Esophagus (tissue), 2 donors: ENCODE results near the gene CHST2. TPM values are rescaled to one million over a fixed set of nuclear protein-coding genes. Genes with fewer than 3 reads are reported as not detected.

Experiments used
- H3K27ac ChIP-seq, 2 donors: one replicate each; pipeline ENCODE4 v1.5.1; 2013; ENCODE audit warnings: low read depth in 2 of 2, mild to moderate bottlenecking in 2 of 2, inconsistent platforms in 1 of 2, low read length in 1 of 2, moderate library complexity in 1 of 2
- H3K27me3 ChIP-seq, 2 donors: one replicate each; pipeline ENCODE4 v1.6.1; 2013; ENCODE audit warnings: low read length in 2 of 2, control low read depth in 1 of 2, mild to moderate bottlenecking in 1 of 2; ENCODE audit not compliant: insufficient read depth in 2 of 2, control insufficient read depth in 1 of 2
- H3K36me3 ChIP-seq, 2 donors: one replicate each; pipeline ENCODE4 v1.6.1; 2013; ENCODE audit warnings: low read length in 1 of 2; ENCODE audit not compliant: control insufficient read depth in 2 of 2, insufficient read depth in 2 of 2
- H3K4me1 ChIP-seq, 2 donors: one replicate each; pipeline ENCODE4 v1.6.1; 2013; ENCODE audit warnings: low read length in 1 of 2; ENCODE audit not compliant: control insufficient read depth in 2 of 2, insufficient read depth in 2 of 2
- H3K4me3 ChIP-seq, 2 donors: one replicate each; pipeline ENCODE4 v1.5.1; 2013; ENCODE audit warnings: low read length in 2 of 2, mild to moderate bottlenecking in 2 of 2, low read depth in 1 of 2, moderate library complexity in 1 of 2
- H3K9me3 ChIP-seq, 2 donors: one replicate each; pipeline ENCODE4 v1.6.1; 2013; ENCODE audit warnings: mild to moderate bottlenecking in 2 of 2, low read depth in 1 of 2, low read length in 1 of 2, moderate library complexity in 1 of 2; ENCODE audit not compliant: control insufficient read depth in 2 of 2, insufficient read depth in 1 of 2
- WGBS, 2 donors: extraction: QIAGEN DNeasy Blood & Tissue Kit; methylation state at CpG; one replicate each; pipeline ENCODE4 v1.1.7; 2013; 5-methylcytosine and 5-hydroxymethylcytosine counted together
- polyA plus RNA-seq, 2 donors: library from polyadenylated mRNA; stranded (reverse); fragments of 200-250 nt; gene quantifications; one replicate each; pipeline ENCODE4 v1.2.3, GENCODE V29; 2013
- donor health status: healthy with polysubstance abuse.
- donor health status: Bipolar disorder and iron deficiency.

CHST2 gene
- polyA plus RNA-seq, 2 donors = 0.37 to 0.48 TPM

DNA sequence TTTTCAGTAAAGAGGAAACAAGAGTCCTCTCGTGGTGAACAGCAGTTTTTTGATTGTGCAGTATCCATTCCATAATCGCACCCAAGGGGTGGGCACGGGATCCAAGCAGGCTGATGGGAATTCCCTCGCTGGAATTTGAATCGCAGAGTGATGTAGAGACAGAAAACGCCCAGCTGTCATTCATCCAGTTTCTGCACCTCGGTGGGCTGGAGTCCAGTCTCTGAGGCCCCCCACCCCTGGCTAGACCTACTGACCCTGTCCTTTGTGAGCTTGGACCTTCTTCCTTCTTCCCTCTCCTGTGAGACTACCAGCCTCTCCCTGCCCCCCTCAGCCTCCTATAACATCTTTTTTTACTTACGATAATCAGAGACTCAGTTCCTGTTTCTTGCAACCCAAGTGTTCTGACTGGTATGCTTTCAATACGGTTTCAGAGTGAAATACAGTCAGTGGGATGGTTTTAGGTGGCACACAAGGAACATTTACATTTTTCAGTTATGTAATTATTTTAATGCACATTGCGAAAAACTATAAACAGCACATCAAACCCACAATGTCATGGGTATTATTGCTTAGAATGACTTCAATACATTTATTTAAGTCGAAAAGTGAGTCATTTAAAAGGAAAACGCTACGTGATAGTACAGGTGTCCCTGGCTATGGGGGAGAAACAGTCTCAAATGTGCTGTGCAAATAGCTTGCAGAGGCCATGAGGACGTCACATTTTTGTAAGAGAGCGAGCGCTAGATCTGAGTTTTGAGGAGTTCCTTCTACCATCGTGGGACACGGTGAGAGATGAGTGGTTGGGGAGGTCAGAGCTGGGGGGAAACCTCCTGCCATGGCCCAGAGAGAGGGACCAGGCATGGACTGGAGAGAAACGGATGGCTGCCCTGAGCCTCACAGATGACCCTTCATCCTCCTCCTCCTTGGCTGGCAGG lies 37.5 kb upstream of the CHST2 start:
- no peak overlapping the region for H3K4me3 ChIP-seq
- WGBS, 2 donors = 76 to 80% methylated on average over 19 of the region's 19 CpGs
- H3K36me3 ChIP-seq = no peaks in the 10 kb centered on the region
- no peaks in the 10 kb centered on the region for H3K4me1 ChIP-seq
- H3K27me3 ChIP-seq = no peaks in the 10 kb centered on the region
- no peak overlapping the region for H3K27ac ChIP-seq
- H3K9me3 ChIP-seq = no peaks in the 10 kb centered on the region

DNA sequence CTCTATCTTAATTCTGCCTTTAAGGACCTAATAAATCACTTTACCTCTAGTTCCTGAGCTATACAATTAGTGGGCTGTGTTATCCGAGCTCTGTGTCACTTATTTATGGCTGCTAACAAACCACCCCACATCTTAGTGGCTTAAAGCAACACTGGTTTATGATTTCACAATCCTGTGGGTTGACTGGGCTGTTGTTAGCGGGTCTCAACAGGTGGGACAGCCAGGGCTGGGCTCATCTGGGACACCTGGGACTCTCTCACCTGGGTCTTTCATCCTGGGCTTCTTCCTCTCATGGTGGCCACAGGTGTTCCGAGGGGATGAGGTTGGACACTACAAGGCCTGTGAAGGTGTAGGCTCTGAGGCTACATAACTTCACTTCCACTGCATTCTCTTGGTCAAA lies 35.8 kb upstream of the CHST2 start:
- H3K36me3 ChIP-seq = no peaks in the 10 kb centered on the region
- H3K27ac ChIP-seq = no peak overlapping the region
- no peaks in the 10 kb centered on the region for H3K9me3 ChIP-seq
- no peaks in the 10 kb centered on the region for H3K27me3 ChIP-seq
- 83% methylated on average over 3 of the region's 3 CpGs for WGBS, 2 donors
- H3K4me3 ChIP-seq = no peak overlapping the region
- no peaks in the 10 kb centered on the region for H3K4me1 ChIP-seq

DNA sequence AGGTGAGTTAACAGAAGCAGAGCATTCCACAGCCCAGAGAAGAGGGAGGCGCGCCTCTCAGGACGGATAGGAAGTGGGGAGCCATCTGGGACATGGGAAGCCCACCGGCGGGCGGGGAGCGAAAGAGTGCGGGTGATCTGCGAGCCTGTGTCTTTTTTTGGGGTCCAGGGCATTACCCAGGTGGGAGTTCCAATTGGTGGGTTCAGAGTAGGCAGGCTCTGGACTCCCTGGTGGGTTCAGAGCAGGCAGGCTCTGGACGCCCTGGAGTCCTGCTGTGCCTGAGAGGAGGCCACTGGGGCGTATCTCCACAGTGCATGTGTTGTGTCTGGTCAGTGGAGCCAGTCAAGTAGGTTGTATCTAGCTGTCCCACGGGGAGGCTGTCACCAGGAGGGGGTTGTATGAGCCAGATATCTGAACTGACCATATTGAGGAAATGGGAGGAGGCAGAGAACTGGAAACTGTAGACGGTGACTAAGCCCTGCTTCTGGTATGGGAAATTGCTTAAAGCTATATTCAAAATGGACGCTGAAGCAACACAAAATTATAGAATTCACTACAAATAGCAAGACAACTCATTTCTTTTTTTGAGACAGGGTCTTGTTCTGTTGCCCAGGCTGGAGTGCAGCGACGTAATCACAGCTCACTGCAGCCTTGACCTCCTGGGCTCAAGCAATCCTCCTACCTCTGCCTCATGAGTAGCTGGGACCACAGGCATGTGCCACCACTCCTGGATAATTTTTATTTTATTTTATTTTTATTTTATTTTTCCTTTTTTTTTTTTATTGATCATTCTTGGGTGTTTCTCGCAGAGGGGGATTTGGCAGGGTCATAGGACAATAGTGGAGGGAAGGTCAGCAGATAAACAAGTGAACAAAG lies 34.5 kb upstream of the CHST2 start:
- no peaks in the 10 kb centered on the region for H3K9me3 ChIP-seq
- no peaks in the 10 kb centered on the region for H3K27me3 ChIP-seq
- 87 to 89% methylated on average over 16 to 17 of the region's 17 CpGs for WGBS, 2 donors
- H3K36me3 ChIP-seq = no peaks in the 10 kb centered on the region
- no peak overlapping the region for H3K4me3 ChIP-seq
- H3K4me1 ChIP-seq = no peaks in the 10 kb centered on the region
- H3K27ac ChIP-seq = no peak overlapping the region

DNA sequence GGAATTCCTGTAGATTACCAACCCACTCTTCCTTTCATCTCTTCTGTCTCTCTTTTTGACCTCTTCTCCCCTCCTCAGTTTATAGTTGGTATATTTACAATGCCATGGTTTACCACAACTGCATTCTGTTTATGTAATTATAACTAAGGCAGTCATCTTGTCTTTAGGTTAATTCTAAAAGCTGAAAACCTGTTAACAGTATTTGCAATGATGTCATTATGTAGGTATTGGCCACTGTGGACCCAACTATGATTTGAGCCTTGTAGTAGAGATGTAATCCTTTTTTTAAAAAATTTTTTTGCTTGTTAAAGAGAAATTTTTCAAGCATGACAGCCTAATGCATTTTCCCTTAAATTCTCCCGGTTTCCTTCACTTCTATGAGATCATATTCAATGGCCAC lies 30.7 kb upstream of the CHST2 start:
- 82 to 86% methylated on average over 1 of the region's 1 CpG for WGBS, 2 donors

DNA sequence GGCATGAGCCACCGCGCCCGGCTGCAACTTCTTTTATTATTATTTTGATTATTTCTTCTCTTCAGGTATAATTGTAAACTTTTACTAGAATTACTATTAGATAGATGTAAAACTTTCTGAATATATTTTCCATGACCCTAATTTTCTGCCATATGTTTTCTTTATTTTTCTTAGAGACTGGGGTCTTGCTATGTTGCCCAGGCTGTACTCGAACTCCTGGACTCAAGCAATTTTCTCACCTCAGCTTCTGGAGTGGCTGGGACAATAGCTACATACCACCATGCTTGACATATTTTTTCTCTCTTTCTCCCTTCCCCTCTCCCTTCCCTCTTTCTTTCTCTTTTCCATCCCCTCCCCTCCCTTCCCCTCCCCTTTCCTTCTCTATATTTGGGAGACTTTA lies 29.6 kb upstream of the CHST2 start:
- Histone ChIP-seq H3K4me1 (no peaks in the 10 kb centered on the region), H3K27me3 (no peaks in the 10 kb centered on the region), H3K27ac (no peak overlapping the region), H3K36me3 (no peaks in the 10 kb centered on the region), H3K4me3 (no peak overlapping the region), H3K9me3 (no peaks in the 10 kb centered on the region)
- 97% methylated on average over 4 of the region's 4 CpGs for WGBS, 2 donors

More for the DNA sequence above, 30.7 kb upstream of the CHST2 start:
- H3K4me3 ChIP-seq = no peak overlapping the region
- no peaks in the 10 kb centered on the region for H3K4me1 ChIP-seq
- H3K9me3 ChIP-seq = no peaks in the 10 kb centered on the region
- H3K36me3 ChIP-seq = no peaks in the 10 kb centered on the region
- H3K27me3 ChIP-seq = no peaks in the 10 kb centered on the region
- H3K27ac ChIP-seq = no peak overlapping the region

DNA sequence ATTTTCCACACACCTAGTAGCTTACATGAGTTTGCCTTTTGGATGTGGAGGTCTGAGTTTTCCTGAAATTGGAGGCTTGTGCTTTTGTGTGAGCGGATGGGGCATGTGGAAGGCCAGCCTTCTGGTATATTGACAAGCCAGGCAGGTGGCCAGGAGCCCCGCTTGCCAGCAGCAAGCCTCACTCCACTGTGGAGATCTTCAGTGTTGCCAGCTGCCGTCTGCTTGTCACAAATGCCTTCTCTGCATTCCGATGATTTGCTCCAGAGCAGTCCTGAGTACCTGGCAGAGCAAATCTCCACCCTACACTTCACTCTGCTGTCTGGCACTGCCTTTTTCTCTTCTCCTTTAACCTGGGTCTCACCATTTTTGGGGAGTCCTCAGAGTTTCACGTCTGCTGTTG lies 29.1 kb upstream of the CHST2 start:
- Histone ChIP-seq H3K4me3 (no peak overlapping the region), H3K9me3 (no peaks in the 10 kb centered on the region), H3K27me3 (no peaks in the 10 kb centered on the region), H3K4me1 (no peaks in the 10 kb centered on the region), H3K36me3 (no peaks in the 10 kb centered on the region), H3K27ac (no peak overlapping the region)
- WGBS, 2 donors = 47 to 48% methylated on average over 5 of the region's 5 CpGs

DNA sequence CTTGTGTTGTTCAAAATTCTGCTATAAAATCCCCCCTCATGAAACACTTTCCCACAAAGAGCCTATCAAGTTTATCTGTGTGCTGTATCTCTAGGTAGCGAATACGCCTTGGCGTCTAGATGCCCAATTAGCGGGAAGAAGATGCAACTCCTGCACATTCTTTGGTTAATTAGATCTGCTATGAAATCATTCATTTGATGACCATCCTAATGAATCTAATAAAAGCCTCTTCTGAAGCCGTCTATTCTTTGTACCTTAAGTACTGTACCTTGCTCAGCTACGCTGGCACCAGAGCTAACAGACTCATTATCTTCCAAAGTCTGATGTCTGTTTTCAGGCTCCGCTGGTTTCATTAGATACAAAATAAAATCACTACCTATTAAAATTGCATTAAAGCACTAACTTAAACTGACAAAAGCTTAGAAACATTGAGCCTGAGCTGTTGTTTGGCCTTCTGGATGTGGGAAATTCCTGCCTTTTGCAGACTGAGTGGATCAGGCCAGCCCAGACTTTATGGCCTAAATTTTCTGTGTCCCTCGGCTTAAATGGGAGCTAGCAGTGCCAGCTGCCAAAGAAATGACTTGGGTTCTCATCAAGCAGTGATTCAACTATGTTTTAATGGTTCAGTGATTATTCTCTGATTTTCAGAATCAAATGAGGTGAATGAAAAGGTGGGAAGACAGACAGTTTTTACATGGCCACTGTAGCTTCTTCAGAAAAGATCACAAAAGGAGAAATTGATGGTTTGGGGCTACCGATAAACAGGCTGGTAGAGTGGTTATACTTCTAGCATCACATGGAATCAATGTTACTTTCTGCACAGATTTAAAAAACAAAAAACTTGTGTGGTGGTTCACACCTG lies 28.4 kb upstream of the CHST2 start:
- no peaks in the 10 kb centered on the region for H3K36me3 ChIP-seq
- H3K27me3 ChIP-seq = no peaks in the 10 kb centered on the region
- H3K4me1 ChIP-seq = no peaks in the 10 kb centered on the region
- H3K9me3 ChIP-seq = no peaks in the 10 kb centered on the region
- no peak overlapping the region for H3K4me3 ChIP-seq
- WGBS, 2 donors = 89 to 91% methylated on average over 9 of the region's 9 CpGs
- H3K27ac ChIP-seq = no peak overlapping the region

DNA sequence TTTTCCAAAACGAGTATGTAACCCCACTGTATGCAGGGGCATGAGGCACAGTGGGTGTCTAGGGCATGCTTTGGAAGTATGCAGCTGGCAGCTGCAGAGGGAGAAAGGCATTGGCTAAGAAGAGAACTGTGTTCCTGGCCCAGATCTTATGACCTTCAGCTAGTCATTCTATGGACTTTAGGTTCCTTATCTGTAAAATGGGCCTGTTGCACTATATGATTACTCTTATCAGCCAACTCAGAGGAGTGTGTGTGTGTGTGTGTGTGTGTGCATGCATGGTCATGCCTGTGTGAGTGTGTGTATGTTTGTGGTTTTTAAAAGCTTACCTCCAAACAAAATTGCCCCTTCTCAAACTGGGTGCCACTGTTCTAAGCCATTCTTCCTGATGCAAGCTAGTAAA lies 27.4 kb upstream of the CHST2 start:
- H3K36me3 ChIP-seq = no peaks in the 10 kb centered on the region
- no peaks in the 10 kb centered on the region for H3K4me1 ChIP-seq
- no peaks in the 10 kb centered on the region for H3K27me3 ChIP-seq
- WGBS, 2 donors = 64 to 67% methylated on average over 1 of the region's 1 CpG
- no peaks in the 10 kb centered on the region for H3K9me3 ChIP-seq
- no peak overlapping the region for H3K4me3 ChIP-seq
- H3K27ac ChIP-seq = no peak overlapping the region

DNA sequence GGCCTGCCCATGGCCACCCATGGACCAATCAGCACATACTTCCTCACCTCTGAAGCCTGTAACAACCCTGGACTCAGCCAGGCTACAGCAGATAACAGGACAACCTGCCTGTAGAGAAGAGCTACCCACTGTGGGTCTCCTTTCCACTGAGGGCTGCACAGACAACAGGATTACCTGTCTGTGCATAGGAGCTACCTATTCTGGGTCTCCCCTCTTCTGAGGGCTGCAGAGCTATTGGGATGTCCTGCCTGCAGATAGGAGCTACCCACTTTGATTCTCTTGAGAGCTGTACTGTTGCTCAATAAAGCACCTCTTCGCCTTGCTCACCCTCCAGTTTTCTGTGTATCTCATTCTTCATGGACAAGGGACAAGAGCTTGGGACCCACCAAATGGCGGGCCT lies 23.8 kb upstream of the CHST2 start:
- H3K27ac ChIP-seq = no peak overlapping the region
- WGBS, 2 donors = 91 to 92% methylated on average over 2 of the region's 2 CpGs
- no peak overlapping the region for H3K4me3 ChIP-seq
- no peaks in the 10 kb centered on the region for H3K4me1 ChIP-seq
- no peaks in the 10 kb centered on the region for H3K27me3 ChIP-seq
- no peaks in the 10 kb centered on the region for H3K9me3 ChIP-seq
- H3K36me3 ChIP-seq = no peaks in the 10 kb centered on the region
